GM12801 (cell line): ENCODE data around the gene G2E3.

Experiments
- TF ChIP-seq, protein P1 (sequence below): IDR thresholded peaks from one replicate; pipeline ENCODE4 v1.5.1; 2011; ENCODE audit warnings: control low read depth; ENCODE audit not compliant: insufficient read length; ENCODE audit errors: extremely low read depth

G2E3 gene

DNA sequence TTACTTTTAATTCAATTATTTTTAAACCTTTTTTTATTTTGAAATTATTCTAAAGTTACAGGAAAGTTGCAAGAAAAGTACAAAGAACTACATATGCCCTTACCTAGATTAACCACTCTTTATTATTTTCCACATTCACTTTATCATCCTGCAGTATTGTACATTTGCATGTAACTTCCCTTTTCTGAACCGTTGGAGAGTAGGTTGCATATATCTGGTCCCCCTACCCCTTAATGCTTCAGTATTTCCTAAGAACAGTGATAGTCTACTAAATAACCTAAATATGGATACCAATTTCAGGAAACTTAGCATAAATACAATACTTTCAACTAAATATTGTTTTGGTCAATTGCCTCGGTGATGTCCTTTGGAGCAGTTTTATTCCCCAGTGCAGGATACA, 15.0 kb downstream of the G2E3 start:
- TF ChIP-seq, protein P1, sequence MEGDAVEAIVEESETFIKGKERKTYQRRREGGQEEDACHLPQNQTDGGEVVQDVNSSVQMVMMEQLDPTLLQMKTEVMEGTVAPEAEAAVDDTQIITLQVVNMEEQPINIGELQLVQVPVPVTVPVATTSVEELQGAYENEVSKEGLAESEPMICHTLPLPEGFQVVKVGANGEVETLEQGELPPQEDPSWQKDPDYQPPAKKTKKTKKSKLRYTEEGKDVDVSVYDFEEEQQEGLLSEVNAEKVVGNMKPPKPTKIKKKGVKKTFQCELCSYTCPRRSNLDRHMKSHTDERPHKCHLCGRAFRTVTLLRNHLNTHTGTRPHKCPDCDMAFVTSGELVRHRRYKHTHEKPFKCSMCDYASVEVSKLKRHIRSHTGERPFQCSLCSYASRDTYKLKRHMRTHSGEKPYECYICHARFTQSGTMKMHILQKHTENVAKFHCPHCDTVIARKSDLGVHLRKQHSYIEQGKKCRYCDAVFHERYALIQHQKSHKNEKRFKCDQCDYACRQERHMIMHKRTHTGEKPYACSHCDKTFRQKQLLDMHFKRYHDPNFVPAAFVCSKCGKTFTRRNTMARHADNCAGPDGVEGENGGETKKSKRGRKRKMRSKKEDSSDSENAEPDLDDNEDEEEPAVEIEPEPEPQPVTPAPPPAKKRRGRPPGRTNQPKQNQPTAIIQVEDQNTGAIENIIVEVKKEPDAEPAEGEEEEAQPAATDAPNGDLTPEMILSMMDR = no peak

DNA sequence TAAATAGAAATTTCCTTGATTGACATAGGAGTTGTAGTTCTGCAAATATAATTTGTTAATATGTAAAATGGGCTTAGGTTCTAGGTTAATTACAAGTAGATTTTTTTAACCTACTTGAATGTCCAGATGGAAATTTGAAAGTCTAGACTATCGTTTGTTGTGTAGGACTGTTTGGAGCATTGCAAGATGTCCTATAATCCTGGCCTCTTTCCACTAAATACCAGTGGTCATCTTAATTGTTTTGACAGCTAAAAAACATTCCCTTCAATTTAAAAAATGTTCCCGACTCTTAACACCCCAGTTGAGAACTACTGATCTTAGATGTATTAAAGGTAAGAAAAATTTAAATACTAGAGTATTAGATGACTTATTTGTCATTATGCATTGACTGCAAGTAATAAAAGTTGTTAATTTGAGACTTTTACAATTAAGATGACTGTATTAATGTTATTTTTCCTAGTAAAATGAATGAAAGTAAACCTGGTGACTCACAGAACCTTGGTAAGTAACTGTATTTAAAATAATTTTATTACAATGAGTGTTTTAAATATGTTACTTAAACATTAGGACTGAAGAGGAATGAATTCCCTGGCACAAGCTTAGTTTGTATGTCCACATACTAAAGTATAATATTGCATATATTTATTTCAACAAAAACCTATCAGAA, 21.8 kb downstream of the G2E3 start:
- TF ChIP-seq, protein P1 = no peak

DNA sequence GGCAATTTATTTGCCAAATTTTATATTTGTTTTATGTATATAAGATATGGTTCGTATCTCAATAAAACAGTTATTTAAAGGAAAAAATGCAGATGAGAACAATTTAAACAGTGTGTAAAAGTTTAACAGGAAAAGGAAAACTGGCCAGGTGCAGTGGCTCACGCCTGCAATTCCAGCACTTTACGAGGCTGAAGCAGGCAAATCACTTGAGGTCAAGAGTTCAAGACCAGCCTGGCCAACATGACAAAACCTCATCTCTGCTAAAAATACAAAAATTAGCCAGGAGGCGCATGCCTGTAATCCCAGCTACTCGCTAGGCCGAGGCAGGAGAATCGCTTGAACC, 22.3 kb downstream of the G2E3 start:
- TF ChIP-seq, protein P1 = no peak

DNA sequence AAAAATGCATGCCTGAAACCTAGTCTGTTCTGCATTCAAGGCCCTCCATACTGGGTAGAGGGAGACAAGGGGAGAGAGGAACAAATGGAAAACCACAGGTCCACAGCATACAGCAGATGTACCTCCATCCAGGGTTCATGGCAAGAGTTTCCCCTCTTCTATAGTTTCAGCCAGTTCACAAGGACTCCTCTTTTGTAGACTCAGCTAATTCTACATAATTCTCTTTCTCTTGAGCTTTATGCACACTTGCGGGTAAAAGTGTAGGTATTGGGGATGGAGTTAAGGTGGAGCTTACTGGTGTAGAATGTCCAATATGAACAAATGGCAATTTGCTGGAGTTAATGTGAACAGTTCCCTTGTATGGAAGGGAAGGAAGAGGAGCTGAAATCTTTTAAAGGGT, 23.4 kb downstream of the G2E3 start:
- TF ChIP-seq, protein P1 = no peak

DNA sequence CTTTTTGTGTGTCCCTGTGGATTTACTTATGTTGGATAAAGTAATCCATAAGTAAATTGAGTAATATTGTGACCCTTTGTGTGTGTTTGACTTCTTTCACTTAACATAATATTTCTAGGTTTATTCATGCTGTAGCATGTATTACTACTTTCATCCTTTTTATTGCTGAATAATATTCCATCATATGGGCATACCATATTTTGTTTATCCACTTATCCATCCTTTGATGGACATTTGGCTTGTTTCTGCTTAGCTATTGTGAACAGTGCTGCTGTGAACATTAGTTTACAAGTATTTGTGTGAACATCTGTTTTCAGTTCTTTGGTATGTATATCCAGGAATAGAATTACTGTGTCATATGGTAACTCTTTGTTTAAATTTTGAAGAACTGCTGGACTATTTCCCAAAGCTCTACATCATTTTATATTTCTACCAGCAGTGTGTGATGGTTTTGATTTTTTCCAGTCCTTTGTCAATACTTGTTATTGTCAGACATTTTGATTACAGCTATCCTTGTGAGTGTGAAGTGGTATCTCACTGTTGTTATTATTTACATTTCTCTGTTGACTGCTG, 25.2 kb downstream of the G2E3 start:
- TF ChIP-seq, protein P1 = no peak

DNA sequence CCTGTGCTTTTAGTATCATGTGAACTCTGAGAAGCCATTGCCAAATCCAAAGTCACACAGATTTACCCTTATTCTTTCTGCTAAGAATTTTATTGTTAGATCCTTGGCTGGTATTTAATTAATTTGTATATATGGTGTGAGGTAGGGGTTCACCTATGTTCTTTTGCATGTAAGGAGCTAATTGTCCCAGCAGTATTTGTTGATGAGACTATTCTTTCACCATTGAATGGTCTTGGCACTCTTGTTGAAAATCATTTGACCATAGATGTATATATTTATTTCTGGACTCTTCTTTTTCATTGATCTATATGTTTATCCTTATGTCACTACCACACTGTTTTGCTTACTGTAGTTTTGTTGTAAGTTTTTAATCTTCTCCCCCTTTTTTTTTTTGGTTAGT, 26.2 kb downstream of the G2E3 start:
- TF ChIP-seq, protein P1 = no peak

DNA sequence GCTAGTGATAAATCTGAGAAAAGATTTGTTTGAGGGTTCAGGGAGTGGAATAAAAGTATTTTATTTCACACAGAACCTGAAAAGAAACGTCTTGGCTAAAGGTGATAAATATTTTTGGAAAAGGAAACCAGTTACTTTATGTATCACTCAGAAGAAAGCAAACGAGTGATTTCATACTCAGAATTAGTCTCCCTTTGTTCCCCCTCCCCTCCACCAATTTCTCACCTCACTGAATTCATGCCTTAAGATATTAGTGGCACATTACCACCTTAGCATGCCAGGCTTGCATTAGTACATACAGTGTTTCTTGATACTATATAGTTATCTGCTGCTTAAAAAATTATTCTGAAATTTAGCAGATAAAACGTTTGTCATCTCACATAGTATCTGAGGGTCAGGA, 28.2 kb downstream of the G2E3 start:
- TF ChIP-seq, protein P1 = no peak
